GM06990 (cell line): ENCODE data around the gene CCDC92B.

Experiments
- DNase-seq: peaks from one replicate; pipeline ENCODE4 v3.0.0-alpha.2; 2011; ENCODE audit not compliant: insufficient read length; ENCODE audit errors: extremely low read depth
- H3K27me3 ChIP-seq: replicated peaks from 2 replicates; pipeline ENCODE4 v1.6.0; 2011; ENCODE audit warnings: low read length; ENCODE audit not compliant: control insufficient read depth, insufficient read depth
- H3K36me3 ChIP-seq: 2 replicates; pipeline ENCODE4 v1.5.1; 2011; ENCODE audit warnings: low read length; ENCODE audit not compliant: control insufficient read depth, insufficient read depth
- H3K4me3 ChIP-seq: replicated peaks from 2 replicates; pipeline ENCODE4 v1.5.1; 2011; ENCODE audit warnings: low read depth, mild to moderate bottlenecking, control low read depth, low read length
- CTCF ChIP-seq: IDR thresholded peaks from 2 replicates; pipeline ENCODE4 v1.5.1; 2011; ENCODE audit warnings: low read length, control low read depth, mild to moderate bottlenecking, inconsistent platforms; ENCODE audit not compliant: insufficient read depth, poor library complexity, severe bottlenecking

The CCDC92B gene

GRCh38 chr17:2751491-2751890 is 2.0 kb upstream of the CCDC92B start:
- Histone ChIP-seq H3K36me3 (no peaks in the 10 kb centered on the region), H3K4me3 (no peak overlapping the region), H3K27me3 (peaks cover 1% of the 10 kb centered on the region)
- no peak for DNase-seq
- TF ChIP-seq CTCF, result no peak

- no peak overlapping the region for H3K4me3 ChIP-seq
- H3K27me3 ChIP-seq, result peaks cover 1% of the 10 kb centered on the region
- no peaks in the 10 kb centered on the region for H3K36me3 ChIP-seq
- no peak for TF ChIP-seq CTCF
- no peak for DNase-seq
Observed at GRCh38 chr17:2750721-2751120, 1.3 kb upstream of the CCDC92B start.

GRCh38 chr17:2749784-2750181 is 331 bp upstream of the CCDC92B start:
- Histone ChIP-seq H3K27me3 (peaks cover 4% of the 10 kb centered on the region), H3K4me3 (no peak overlapping the region), H3K36me3 (no peaks in the 10 kb centered on the region)

GRCh38 chr17:2745317-2746037 is 4.0 kb downstream of the CCDC92B start:
- TF ChIP-seq CTCF, result no peak

More at GRCh38 chr17:2749784-2750181, 331 bp upstream of the CCDC92B start:
- DNase-seq, result peak; percentile 81
- TF ChIP-seq CTCF, result no peak

GRCh38 chr17:2737693-2738092 is 11.8 kb downstream of the CCDC92B start:
- Histone ChIP-seq H3K27me3 (no peaks in the 10 kb centered on the region), H3K4me3 (no peak overlapping the region), H3K36me3 (no peaks in the 10 kb centered on the region)
- TF ChIP-seq CTCF, result no peak
- no peak for DNase-seq

More at GRCh38 chr17:2745317-2746037, 4.0 kb downstream of the CCDC92B start:
- Histone ChIP-seq H3K27me3 (peaks cover 2% of the 10 kb centered on the region), H3K4me3 (no peak overlapping the region), H3K36me3 (no peaks in the 10 kb centered on the region)
- no peak for DNase-seq
